Activated naive CD4-positive, alpha-beta T cell (primary cell): Measurements from ENCODE around the gene RESF1.

Source experiments
- DNase-seq, 4 experiments: peaks; one replicate each; lab custom pipeline; 2025; lab: John Stamatoyannopoulos, UW

RESF1 gene

DNA sequence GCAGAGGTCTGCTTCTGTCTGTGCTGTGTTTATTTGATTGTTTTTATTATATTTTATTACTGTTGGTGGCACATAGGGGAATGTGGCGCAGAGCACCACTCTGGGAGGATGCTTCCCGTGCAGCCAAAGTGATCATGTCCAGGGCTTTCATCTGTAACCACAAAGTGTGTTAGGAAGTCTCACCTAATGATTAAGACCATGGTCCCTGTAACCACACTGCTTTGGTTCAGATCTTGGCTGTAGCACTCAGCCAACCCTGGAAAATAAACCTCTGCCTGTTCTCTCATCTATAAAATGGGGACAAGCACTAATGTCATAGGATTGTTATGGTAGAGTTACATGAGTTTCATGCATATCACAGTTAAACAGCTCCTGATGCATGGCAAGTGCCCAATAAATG is 1.9 kb downstream of the RESF1 start:
- no peak for DNase-seq

DNA sequence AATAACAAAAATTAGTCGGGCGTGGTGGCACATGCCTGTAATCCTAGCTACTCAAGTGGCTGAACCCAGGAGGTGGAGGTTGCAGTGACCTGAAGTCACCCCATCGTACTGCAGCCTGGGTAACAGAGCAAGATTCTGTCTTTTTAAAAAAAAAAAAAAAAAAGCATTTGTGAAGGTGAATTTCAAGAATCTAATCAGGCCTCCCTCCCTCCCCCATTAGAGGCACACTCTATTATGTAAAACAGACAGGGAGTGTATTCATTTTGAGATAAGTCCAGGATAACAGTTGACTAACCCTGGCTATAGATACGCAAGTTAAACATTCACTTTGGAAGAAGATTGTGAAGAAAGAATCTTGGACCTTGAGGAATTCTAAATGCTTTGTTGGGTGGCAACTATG is 2.9 kb downstream of the RESF1 start:
- no peak for DNase-seq

GRCh38 chr12:31964280-31964679 is 5.1 kb downstream of the RESF1 start:
- DNase-seq: no peak

GRCh38 chr12:31965090-31965489 is 5.9 kb downstream of the RESF1 start:
- DNase-seq: no peak

GRCh38 chr12:31966558-31967205 is 7.5 kb downstream of the RESF1 start:
- DNase-seq: no peak

DNA sequence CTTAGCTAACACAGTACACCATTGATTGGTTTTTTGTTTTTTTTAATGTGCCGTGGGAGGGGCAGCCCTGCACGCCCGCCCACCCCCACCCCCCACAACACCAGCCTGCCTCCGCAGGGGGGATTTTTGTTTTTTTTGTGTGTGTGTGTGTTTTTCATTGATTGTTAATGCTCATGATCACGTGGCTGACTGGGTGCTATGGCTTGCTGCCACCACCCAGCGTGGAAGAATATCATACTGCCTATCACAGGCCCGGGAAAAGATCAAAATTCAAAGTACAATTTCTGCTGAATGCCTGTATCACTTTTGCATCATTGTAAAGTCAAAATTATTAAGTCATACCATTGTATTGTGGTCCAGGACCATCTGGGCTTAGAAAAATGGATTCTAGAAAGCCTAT is 8.3 kb downstream of the RESF1 start:
- DNase-seq: no peak

- no peak for DNase-seq
Measured at GRCh38 chr12:31970199-31970598, 11.0 kb downstream of the RESF1 start.

GRCh38 chr12:31973818-31974217 is 14.6 kb downstream of the RESF1 start:
- no peak for DNase-seq

DNA sequence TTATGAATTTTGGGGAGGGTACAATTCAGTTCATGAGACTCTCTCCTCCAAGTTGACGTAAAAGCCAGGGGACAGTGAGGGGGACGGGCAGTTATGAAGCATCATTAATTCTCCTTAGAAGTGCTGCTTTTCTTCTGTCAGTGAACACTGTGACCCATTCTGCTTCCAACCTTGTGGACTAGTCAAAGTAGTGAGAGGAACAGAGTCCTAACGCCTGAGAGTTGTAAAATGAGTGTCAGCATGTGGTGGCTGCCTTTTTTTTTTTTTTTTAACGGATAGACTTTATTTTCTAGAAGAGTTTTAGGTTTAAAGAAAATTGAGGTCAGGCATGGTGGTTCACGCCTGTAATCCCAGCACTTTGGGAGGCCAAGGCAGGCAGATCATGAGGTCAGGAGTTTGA is 15.5 kb downstream of the RESF1 start:
- no peak for DNase-seq

GRCh38 chr12:31984806-31985591 is 25.8 kb downstream of the RESF1 start:
- DNase-seq: no peak

- DNase-seq: no peak
Measured at GRCh38 chr12:31985832-31986231, 26.6 kb downstream of the RESF1 start.

GRCh38 chr12:31989571-31990362 is 30.6 kb downstream of the RESF1 start:
- no peak for DNase-seq

- no peak for DNase-seq
Measured at GRCh38 chr12:31991146-31991545, 31.9 kb downstream of the RESF1 start.

- no peak for DNase-seq
Measured at GRCh38 chr12:31991815-31992214, 32.6 kb downstream of the RESF1 start.

DNA sequence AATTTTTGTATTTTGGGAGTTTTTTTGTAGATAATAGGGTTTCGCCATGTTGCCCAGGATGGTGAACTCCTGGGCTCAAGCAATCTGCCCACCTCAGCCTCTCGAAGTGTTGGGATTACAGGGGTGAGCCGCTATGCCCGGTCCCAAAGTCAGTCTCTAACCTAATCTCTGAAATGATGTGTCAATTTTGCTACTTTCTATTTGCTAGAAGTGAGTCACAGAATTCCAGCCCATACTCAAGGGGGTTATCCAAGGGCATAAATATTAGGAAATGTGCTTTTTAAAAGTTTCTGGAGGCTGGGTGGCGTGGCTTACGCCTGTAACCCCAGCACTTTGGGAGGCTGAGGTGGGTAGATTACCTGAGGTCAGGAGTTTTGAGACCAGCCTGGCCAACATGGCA is 40.5 kb downstream of the RESF1 start:
- no peak for DNase-seq

- no peak for DNase-seq
Measured at GRCh38 chr12:32000373-32001005, 41.3 kb downstream of the RESF1 start.

DNA sequence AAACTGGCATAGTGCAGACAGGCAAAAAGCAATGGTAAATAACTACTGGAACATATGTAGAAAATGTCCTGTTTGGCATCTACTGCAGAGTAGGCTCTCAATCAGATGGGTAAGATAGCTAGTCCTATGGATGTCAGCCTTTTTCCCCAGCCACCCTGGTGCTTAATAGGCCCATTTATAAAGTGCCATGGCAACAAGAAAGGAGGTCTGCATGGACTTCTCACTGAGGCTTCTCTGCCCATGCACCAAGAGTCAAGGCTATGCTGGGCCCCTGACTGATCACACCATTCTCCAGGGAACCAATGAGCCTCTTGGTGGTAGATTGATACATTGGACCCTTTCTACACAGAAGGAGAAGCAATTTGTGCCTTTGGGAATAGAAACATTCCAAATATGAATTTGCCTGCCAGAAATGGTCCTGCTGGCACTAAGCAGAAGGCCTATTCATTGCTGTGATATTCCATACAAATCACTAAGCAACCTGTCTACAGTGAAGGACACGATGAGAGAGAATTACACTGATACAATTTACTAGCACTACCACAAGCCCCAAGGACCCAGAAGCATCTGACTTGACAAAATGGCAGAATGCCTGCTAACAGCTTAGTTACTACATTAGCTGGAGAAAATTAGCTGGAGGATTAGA is 43.8 kb downstream of the RESF1 start:
- no peak for DNase-seq

- DNase-seq: no peak
Measured at GRCh38 chr12:32003654-32004053, 44.4 kb downstream of the RESF1 start.

DNA sequence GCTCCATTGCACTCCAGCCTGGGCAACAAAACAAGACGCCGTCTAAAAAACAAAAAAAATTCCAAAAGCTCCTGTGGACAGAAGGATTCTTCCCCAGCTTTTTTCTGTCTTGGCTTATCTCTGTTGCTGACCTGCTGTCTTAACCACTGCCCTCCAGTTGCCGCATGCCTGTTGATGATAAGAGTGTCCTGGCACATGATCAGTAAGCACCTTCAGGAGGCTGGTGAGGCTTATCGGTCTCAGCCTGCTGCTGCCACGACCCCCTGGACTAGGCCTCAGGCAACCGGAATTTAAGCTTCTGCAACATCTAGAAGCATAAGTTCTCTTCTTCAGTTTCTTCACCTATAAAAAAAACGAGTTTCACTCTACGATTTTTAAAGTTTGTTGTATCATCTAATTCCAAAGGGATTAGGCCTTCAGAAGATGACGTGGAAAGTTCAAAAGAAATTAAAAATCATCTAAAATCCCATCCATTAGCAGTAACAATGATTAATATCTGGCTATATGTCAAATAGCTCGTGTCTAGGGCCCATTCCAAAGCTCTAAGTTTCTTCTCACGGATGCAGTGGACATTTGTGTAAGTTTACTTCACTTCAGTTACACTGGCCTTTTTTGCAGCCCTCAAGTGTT is 46.4 kb downstream of the RESF1 start:
- no peak for DNase-seq
